Measurements from ENCODE around the gene GRID1.

The GRID1 gene

DNA sequence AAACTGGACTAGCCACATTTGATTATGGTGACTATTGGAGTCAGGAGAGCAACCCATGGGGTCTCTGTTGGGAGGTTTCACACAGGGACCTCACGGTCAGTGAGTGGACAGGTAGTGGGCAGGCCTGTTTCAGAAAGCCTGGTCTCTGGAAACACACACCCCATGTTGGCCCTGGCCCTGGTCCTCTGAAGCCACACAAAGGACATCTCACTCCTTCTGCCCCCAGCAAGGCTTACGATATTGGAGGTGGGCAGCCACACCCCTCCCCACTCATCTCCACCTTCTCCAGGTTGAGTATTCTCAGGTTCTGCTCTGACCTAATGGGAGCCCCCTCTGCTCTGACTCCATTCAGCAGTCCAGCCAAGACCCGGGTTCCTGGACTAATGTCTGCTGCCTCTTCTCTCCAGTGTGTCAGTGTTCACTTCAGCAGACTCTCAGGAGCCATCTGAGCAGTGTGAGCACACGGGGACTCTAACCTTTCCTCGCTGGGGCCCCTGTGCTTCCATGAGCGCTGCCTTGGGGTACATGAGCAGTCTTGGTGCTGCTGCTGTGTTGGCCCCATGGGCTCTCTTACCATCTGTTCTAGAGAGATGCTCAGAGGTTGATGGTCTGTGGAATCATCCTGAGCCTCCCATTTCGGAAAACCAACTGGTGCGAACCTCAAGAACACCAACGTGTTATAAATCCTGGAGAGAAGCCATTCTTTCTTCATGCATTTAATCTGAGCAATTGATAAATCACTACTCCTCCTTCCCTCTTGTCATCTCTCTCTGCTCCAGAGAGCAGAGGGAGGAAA is 748.6 kb downstream of the GRID1 start:
- TF ChIP-seq, protein P1, sequence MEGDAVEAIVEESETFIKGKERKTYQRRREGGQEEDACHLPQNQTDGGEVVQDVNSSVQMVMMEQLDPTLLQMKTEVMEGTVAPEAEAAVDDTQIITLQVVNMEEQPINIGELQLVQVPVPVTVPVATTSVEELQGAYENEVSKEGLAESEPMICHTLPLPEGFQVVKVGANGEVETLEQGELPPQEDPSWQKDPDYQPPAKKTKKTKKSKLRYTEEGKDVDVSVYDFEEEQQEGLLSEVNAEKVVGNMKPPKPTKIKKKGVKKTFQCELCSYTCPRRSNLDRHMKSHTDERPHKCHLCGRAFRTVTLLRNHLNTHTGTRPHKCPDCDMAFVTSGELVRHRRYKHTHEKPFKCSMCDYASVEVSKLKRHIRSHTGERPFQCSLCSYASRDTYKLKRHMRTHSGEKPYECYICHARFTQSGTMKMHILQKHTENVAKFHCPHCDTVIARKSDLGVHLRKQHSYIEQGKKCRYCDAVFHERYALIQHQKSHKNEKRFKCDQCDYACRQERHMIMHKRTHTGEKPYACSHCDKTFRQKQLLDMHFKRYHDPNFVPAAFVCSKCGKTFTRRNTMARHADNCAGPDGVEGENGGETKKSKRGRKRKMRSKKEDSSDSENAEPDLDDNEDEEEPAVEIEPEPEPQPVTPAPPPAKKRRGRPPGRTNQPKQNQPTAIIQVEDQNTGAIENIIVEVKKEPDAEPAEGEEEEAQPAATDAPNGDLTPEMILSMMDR (IDR thresholded peaks at IDR 0.05): no peak
- Mint-ChIP-seq H3K27ac (no peak overlapping the region), H3K4me3 (no peak overlapping the region)

DNA sequence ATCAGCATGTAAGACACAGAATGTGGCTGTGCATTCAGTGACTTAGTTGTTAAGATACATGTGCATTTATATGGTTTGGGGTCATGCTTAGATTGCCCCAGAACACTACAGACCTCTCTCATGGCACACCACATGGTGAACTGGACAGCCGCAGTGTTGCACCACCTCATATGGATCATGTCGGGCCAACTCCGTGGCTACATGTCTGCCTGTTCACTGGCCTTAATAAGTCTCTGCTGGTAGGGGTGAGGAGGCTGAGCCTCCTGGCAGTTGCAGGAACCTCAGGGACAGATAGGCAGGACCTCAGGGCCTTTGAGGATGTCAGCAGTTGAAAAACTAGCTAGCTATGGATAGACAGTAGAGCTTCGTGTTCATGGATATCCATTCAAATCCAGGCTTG is 751.0 kb downstream of the GRID1 start:
- TF ChIP-seq, protein P1 (IDR thresholded peaks at IDR 0.05): no peak
- DNase-seq: no peak
- Mint-ChIP-seq H3K27ac (no peak overlapping the region), H3K4me3 (no peak overlapping the region), H3K36me3 (ENCODE audit: low read depth) (no peaks in the 10 kb centered on the region), H3K4me1 (peaks cover 5% of the 10 kb centered on the region), H3K27me3 (ENCODE audit: low read depth, poor library complexity) (peaks cover 10% of the 10 kb centered on the region), H3K9me3 (no peaks in the 10 kb centered on the region)

More for the DNA sequence above, 748.6 kb downstream of the GRID1 start:
- H3K9me3 Mint-ChIP-seq: no peaks in the 10 kb centered on the region
- peaks cover 16% of the 10 kb centered on the region for H3K27me3 Mint-ChIP-seq (ENCODE audit: low read depth, poor library complexity)
- no peak for DNase-seq
- no peaks in the 10 kb centered on the region for H3K36me3 Mint-ChIP-seq (ENCODE audit: low read depth)
- no peaks in the 10 kb centered on the region for H3K4me1 Mint-ChIP-seq

DNA sequence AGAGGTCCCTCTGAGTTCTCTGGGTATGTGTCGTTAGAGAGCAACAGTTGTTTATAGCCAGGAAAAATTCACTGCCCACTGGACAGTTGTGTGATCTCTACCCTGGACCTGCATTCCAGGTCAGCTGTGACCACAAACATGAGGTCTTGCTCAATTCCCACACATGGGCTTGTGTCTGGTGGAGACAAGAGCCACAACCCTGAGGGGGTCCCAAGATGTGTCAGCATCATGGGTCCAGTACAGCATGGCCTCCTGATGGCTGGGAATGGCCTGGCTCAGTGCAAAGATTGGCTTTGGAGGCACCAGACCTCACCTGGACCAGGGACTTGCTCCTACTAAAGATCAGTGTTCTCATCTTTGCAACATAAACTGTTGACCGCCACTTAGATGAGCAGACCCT is 751.6 kb downstream of the GRID1 start:
- no peak for DNase-seq
- H3K27ac Mint-ChIP-seq: no peak overlapping the region
- peaks cover 5% of the 10 kb centered on the region for H3K4me1 Mint-ChIP-seq
- no peaks in the 10 kb centered on the region for H3K36me3 Mint-ChIP-seq (ENCODE audit: low read depth)
- H3K27me3 Mint-ChIP-seq (ENCODE audit: low read depth, poor library complexity): peaks cover 13% of the 10 kb centered on the region
- no peak overlapping the region for H3K4me3 Mint-ChIP-seq
- H3K9me3 Mint-ChIP-seq: no peaks in the 10 kb centered on the region
- TF ChIP-seq, protein P1 (IDR thresholded peaks at IDR 0.05): no peak

DNA sequence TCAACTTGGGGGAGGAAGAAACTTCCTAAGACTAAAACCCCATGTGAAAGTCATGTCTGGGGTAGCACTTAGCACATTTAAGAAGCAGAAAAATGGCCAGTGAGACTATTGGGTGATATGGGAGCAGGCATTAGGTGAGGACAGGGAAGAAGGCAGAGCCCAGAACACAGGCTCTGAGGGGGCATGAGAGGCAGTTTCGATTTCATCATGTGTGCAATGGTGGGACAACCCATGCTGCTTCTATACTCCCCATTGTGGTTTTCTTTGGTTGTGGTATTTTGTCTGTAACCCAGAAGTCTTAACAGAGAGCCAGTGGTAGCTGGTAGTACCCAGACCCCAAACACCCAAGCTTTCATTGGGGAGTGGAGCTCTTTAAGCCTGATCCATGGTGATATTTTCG is 752.0 kb downstream of the GRID1 start:
- Mint-ChIP-seq H3K4me1 (peaks cover 5% of the 10 kb centered on the region), H3K9me3 (no peaks in the 10 kb centered on the region), H3K36me3 (ENCODE audit: low read depth) (no peaks in the 10 kb centered on the region), H3K4me3 (no peak overlapping the region), H3K27ac (no peak overlapping the region), H3K27me3 (ENCODE audit: low read depth, poor library complexity) (peaks cover 13% of the 10 kb centered on the region)
- DNase-seq: no peak
- TF ChIP-seq, protein P1 (IDR thresholded peaks at IDR 0.05): no peak

DNA sequence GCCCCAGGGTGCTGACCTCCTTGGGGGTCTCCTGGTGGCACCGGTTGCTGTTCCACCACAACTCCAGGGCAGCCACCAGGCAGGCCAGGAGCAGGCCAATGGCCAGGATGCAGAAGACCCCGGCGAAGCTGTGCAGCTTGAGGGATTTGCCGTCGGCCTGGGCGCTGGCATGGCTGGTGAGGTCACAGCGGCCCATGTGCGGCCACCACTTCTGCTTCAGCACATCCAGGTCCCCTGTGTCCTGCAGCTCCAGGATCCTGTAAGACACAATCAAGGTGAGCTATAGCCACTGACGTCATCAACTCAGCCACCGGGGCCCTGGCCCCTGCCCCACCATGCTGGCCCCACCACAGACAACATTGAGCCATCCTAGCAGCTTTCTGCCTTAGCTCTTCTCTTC is 753.2 kb downstream of the GRID1 start:
- no peak overlapping the region for H3K27ac Mint-ChIP-seq
- no peaks in the 10 kb centered on the region for H3K9me3 Mint-ChIP-seq
- no peak overlapping the region for H3K4me3 Mint-ChIP-seq
- no peaks in the 10 kb centered on the region for H3K36me3 Mint-ChIP-seq (ENCODE audit: low read depth)
- TF ChIP-seq, protein P1 (IDR thresholded peaks at IDR 0.05): no peak
- peaks cover 9% of the 10 kb centered on the region for H3K27me3 Mint-ChIP-seq (ENCODE audit: low read depth, poor library complexity)
- peaks cover 5% of the 10 kb centered on the region for H3K4me1 Mint-ChIP-seq
- no peak for DNase-seq

DNA sequence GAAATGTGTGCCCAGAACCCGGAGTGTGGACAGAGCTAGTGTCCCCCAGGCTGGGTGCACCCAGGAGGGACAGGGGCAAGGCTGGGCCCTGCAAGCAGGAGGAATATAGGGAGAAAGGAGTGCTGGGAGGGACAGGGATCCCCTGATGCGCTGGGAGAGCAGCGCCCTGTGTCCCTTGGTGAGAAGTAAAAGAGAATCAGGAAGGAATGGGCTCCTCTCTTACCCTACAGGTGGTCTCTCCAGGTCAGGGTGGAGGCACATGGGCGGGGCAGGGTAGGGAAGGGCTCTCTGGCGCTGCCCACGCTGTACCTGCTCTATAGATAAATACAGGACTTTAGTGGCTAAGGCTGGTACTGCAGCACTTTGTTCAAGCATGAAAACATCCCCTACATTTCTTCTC is 753.8 kb downstream of the GRID1 start:
- no peaks in the 10 kb centered on the region for H3K36me3 Mint-ChIP-seq (ENCODE audit: low read depth)
- DNase-seq: no peak

More for the DNA sequence above, 753.8 kb downstream of the GRID1 start:
- Mint-ChIP-seq H3K4me1 (peaks cover 5% of the 10 kb centered on the region), H3K4me3 (no peak overlapping the region), H3K27ac (no peak overlapping the region), H3K27me3 (ENCODE audit: low read depth, poor library complexity) (peaks cover 9% of the 10 kb centered on the region), H3K9me3 (no peaks in the 10 kb centered on the region)
- TF ChIP-seq, protein P1 (IDR thresholded peaks at IDR 0.05): peak; percentile 28

Data from nephron progenitor cell (in vitro differentiated cells).